Immature natural killer cell (primary cell): ENCODE measurements around the gene ZNF418. TPM values are rescaled to one million over a fixed set of nuclear protein-coding genes. Genes with fewer than 3 reads are reported as not detected.

Experiments
- DNase-seq, 3 donors: peaks; one replicate each; pipeline ENCODE4 v3.0.0; 2022; ENCODE audit warnings: mixed read lengths in 1 of 3
- H3K27ac Mint-ChIP-seq, 6 donors: one replicate each; pipeline ENCODE4 v1.8.0; 2020; ENCODE audit warnings: mixed read lengths in 6 of 6, mild to moderate bottlenecking in 5 of 6, inconsistent platforms in 4 of 6, moderate library complexity in 3 of 6
- H3K27me3 Mint-ChIP-seq, 3 donors: one replicate each; pipeline ENCODE4 v1.8.0; 2020 to 2021; ENCODE audit warnings: low read depth in 3 of 3, mild to moderate bottlenecking in 3 of 3, mixed read lengths in 3 of 3, moderate library complexity in 3 of 3, inconsistent platforms in 1 of 3
- H3K36me3 Mint-ChIP-seq, 3 donors: one replicate each; pipeline ENCODE4 v1.8.0; 2020; ENCODE audit warnings: mixed read lengths in 3 of 3, inconsistent platforms in 2 of 3, mild to moderate bottlenecking in 2 of 3
- H3K4me1 Mint-ChIP-seq, 2 donors: one replicate each; pipeline ENCODE4 v1.8.0; 2020; ENCODE audit warnings: inconsistent platforms in 2 of 2, mild to moderate bottlenecking in 2 of 2, mixed read lengths in 2 of 2, moderate library complexity in 1 of 2
- H3K4me3 Mint-ChIP-seq, 5 donors: one replicate each; pipeline ENCODE4 v1.8.0; 2020; ENCODE audit warnings: mild to moderate bottlenecking in 5 of 5, mixed read lengths in 5 of 5, inconsistent platforms in 3 of 5, moderate library complexity in 3 of 5
- H3K9me3 Mint-ChIP-seq, 6 donors: one replicate each; pipeline ENCODE4 v1.8.0; 2020; ENCODE audit warnings: mild to moderate bottlenecking in 6 of 6, mixed read lengths in 6 of 6, inconsistent platforms in 4 of 6, moderate library complexity in 3 of 6
- polyA plus RNA-seq, 3 donors: library from polyadenylated mRNA; unstranded; fragments of 300-500 nt; fragmentation: Illumina TruSeq; gene quantifications; one replicate each; pipeline ENCODE4 v1.2.3, GENCODE V29; 2021

The ZNF418 gene
- polyA plus RNA-seq = 1 to 10 TPM in 2 of 3 donors, not detected in 1; 2.5 to 3.5 TPM

GRCh38 chr19:57934820-57935665 lies at the start of gene ZNF418:
TSS of gene ZNF418 (minus strand) at chr19:57935402. CDS start at chr19:57933822, 1,580 bp downstream.
- Mint-ChIP-seq H3K9me3 (peaks cover 17 to 84% (median 53%) of the 10 kb centered on the region in 6 donors), H3K4me3 (peak within 1 kb of the TSS; percentile 92 to 97 (median 96)), H3K36me3 (peaks cover 34 to 53% (median 47%) of the 10 kb centered on the region in 3 donors)

GRCh38 chr19:57978586-57979289 lies 43.5 kb upstream of the ZNF418 start:
- Mint-ChIP-seq H3K9me3 (peaks cover 66 to 99% (median 99%) of the 10 kb centered on the region in 6 donors), H3K27ac (no peak overlapping the region), H3K4me3 (peak overlapping the region in 1 of 5 donors; percentile 17), H3K36me3 (peaks cover 70 to 87% (median 80%) of the 10 kb centered on the region in 3 donors), H3K4me1 (peaks cover 0 to 3% of the 10 kb centered on the region in 2 donors), H3K27me3 (peaks cover 2 to 12% (median 6%) of the 10 kb centered on the region in 3 donors)
- no peak for DNase-seq

More at GRCh38 chr19:57934820-57935665, at the start of gene ZNF418:
- H3K4me1 Mint-ChIP-seq = peaks cover 12 to 15% of the 10 kb centered on the region in 2 donors
- DNase-seq = peak; percentile 62 to 73 (median 67)
- peak within 1 kb of the TSS; percentile 88 to 96 (median 93) for H3K27ac Mint-ChIP-seq
- peaks cover 0 to 10% (median 0%) of the 10 kb centered on the region in 3 donors for H3K27me3 Mint-ChIP-seq

GRCh38 chr19:57974434-57974833 lies 39.2 kb upstream of the ZNF418 start, which contains the start of gene C19orf18:
TSS of gene C19orf18 (minus strand) at chr19:57974534. CDS start at chr19:57974432, 102 bp downstream.
- Mint-ChIP-seq H3K4me3 (no peak within 1 kb of the TSS), H3K27ac (no peak within 1 kb of the TSS), H3K9me3 (peaks cover 47 to 94% (median 92%) of the 10 kb centered on the region in 6 donors), H3K4me1 (no peaks in the 10 kb centered on the region), H3K36me3 (peaks cover 33 to 49% (median 41%) of the 10 kb centered on the region in 3 donors), H3K27me3 (peaks cover 0 to 2% (median 2%) of the 10 kb centered on the region in 3 donors)
- DNase-seq = no peak

GRCh38 chr19:57964761-57965160 lies 29.6 kb upstream of the ZNF418 start:
- Mint-ChIP-seq H3K27ac (no peak overlapping the region), H3K27me3 (peaks cover 0 to 3% (median 0%) of the 10 kb centered on the region in 3 donors), H3K4me1 (no peaks in the 10 kb centered on the region), H3K36me3 (peaks cover 12 to 21% (median 17%) of the 10 kb centered on the region in 3 donors), H3K9me3 (peaks cover 31 to 59% (median 48%) of the 10 kb centered on the region in 6 donors), H3K4me3 (no peak overlapping the region)
- no peak for DNase-seq

- Mint-ChIP-seq H3K27me3 (peaks cover 0 to 4% (median 0%) of the 10 kb centered on the region in 3 donors), H3K27ac (peak overlapping the region in 1 of 6 donors; percentile 64), H3K9me3 (peaks cover 19 to 57% (median 47%) of the 10 kb centered on the region in 6 donors), H3K36me3 (peaks cover 8 to 17% (median 17%) of the 10 kb centered on the region in 3 donors), H3K4me3 (no peak overlapping the region), H3K4me1 (no peaks in the 10 kb centered on the region)
- DNase-seq = no peak
These were observed 26.6 kb upstream of the ZNF418 start for GRCh38 chr19:57961785-57962184.

- Mint-ChIP-seq H3K27ac (no peak overlapping the region), H3K4me1 (no peaks in the 10 kb centered on the region), H3K4me3 (no peak overlapping the region), H3K9me3 (peaks cover 14 to 49% (median 25%) of the 10 kb centered on the region in 6 donors), H3K36me3 (peaks cover 0 to 21% (median 11%) of the 10 kb centered on the region in 3 donors), H3K27me3 (peaks cover 0 to 6% (median 3%) of the 10 kb centered on the region in 3 donors)
- DNase-seq = no peak
These were observed 19.8 kb upstream of the ZNF418 start for GRCh38 chr19:57954996-57955395.

GRCh38 chr19:57949702-57950101 lies 14.5 kb upstream of the ZNF418 start:
- no peak for DNase-seq
- peaks cover 5 to 8% (median 6%) of the 10 kb centered on the region in 3 donors for H3K27me3 Mint-ChIP-seq
- H3K27ac Mint-ChIP-seq = no peak overlapping the region
- peaks cover 7 to 16% (median 14%) of the 10 kb centered on the region in 3 donors for H3K36me3 Mint-ChIP-seq
- H3K9me3 Mint-ChIP-seq = peaks cover 12 to 44% (median 20%) of the 10 kb centered on the region in 6 donors
- peaks cover 23 to 27% of the 10 kb centered on the region in 2 donors for H3K4me1 Mint-ChIP-seq
- H3K4me3 Mint-ChIP-seq = peak overlapping the region in 1 of 5 donors; percentile 54

- H3K27me3 Mint-ChIP-seq = peaks cover 5 to 6% (median 6%) of the 10 kb centered on the region in 3 donors
- H3K9me3 Mint-ChIP-seq = peaks cover 14 to 42% (median 20%) of the 10 kb centered on the region in 6 donors
- H3K4me3 Mint-ChIP-seq = no peak overlapping the region
- peaks cover 23 to 27% of the 10 kb centered on the region in 2 donors for H3K4me1 Mint-ChIP-seq
- no peak for DNase-seq
- no peak overlapping the region for H3K27ac Mint-ChIP-seq
- peaks cover 10 to 20% (median 17%) of the 10 kb centered on the region in 3 donors for H3K36me3 Mint-ChIP-seq
These were observed 14.1 kb upstream of the ZNF418 start for GRCh38 chr19:57949296-57949695.

- Mint-ChIP-seq H3K27ac (peak within 1 kb of the TSS; percentile 84 to 95 (median 94)), H3K9me3 (peaks cover 19 to 52% (median 33%) of the 10 kb centered on the region in 6 donors), H3K27me3 (peaks cover 5 to 6% (median 5%) of the 10 kb centered on the region in 3 donors), H3K36me3 (peaks cover 27 to 38% (median 34%) of the 10 kb centered on the region in 3 donors), H3K4me1 (peaks cover 25 to 34% of the 10 kb centered on the region in 2 donors), H3K4me3 (peak within 1 kb of the TSS; percentile 93 to 97 (median 96))
- DNase-seq = peak; percentile 86 to 89 (median 89)
These were observed 12.4 kb upstream of the ZNF418 start, which contains the start of gene ZNF256 for GRCh38 chr19:57947419-57948134. TSS of gene ZNF256 (minus strand) at chr19:57947706. CDS start at chr19:57947474, 232 bp downstream.

GRCh38 chr19:57947088-57947418 lies 11.9 kb upstream of the ZNF418 start:
- H3K4me1 Mint-ChIP-seq = peaks cover 25 to 34% of the 10 kb centered on the region in 2 donors
- peaks cover 33 to 43% (median 39%) of the 10 kb centered on the region in 3 donors for H3K36me3 Mint-ChIP-seq
- no peak for DNase-seq
- peaks cover 5 to 6% (median 5%) of the 10 kb centered on the region in 3 donors for H3K27me3 Mint-ChIP-seq
- peak overlapping the region; percentile 93 to 97 (median 96) for H3K4me3 Mint-ChIP-seq
- peaks cover 24 to 58% (median 38%) of the 10 kb centered on the region in 6 donors for H3K9me3 Mint-ChIP-seq
- peak overlapping the region; percentile 2 to 94 (median 78) for H3K27ac Mint-ChIP-seq

- Mint-ChIP-seq H3K4me1 (peaks cover 25 to 34% of the 10 kb centered on the region in 2 donors), H3K27me3 (peaks cover 5 to 6% (median 5%) of the 10 kb centered on the region in 3 donors), H3K27ac (peak overlapping the region; percentile 2 to 94 (median 78)), H3K9me3 (peaks cover 31 to 60% (median 45%) of the 10 kb centered on the region in 6 donors), H3K36me3 (peaks cover 40 to 50% (median 45%) of the 10 kb centered on the region in 3 donors), H3K4me3 (peak overlapping the region; percentile 93 to 97 (median 96))
- no peak for DNase-seq
These were observed 11.1 kb upstream of the ZNF418 start for GRCh38 chr19:57946316-57946715.

- no peak for DNase-seq
- Mint-ChIP-seq H3K4me3 (no peak overlapping the region), H3K4me1 (peaks cover 14 to 23% of the 10 kb centered on the region in 2 donors), H3K27ac (no peak overlapping the region), H3K36me3 (peaks cover 54 to 84% (median 58%) of the 10 kb centered on the region in 3 donors), H3K9me3 (peaks cover 29 to 88% (median 68%) of the 10 kb centered on the region in 6 donors), H3K27me3 (peaks cover 0 to 6% (median 0%) of the 10 kb centered on the region in 3 donors)
These were observed 6.4 kb upstream of the ZNF418 start for GRCh38 chr19:57941593-57941992.
